GM18520 (cell line): ENCODE results near the gene PZP.
A peak's percentile ranks its signal among the peaks of the same experiment; 100 is the strongest.
"Not testable (repeated sequence)": the region's sequence is repeated elsewhere in the genome, so short reads cannot be mapped to it uniquely, and the experiment has no call there.

Experiments used
- ATAC-seq: cut with Tn5 transposase; IDR thresholded peaks from one replicate; pipeline ENCODE4 v1.9.1; 2021; ENCODE audit not compliant: unreplicated experiment

PZP gene

GRCh38 chr12:9208229-9208628 is at the start of gene PZP:
Gene PZP, minus strand, starts transcription at chr12:9208395. Its CDS starts 54 bp downstream, at chr12:9208341.
- no peak for ATAC-seq

GRCh38 chr12:9256758-9257405 is 48.7 kb upstream of the PZP start:
- ATAC-seq: no peak

DNA sequence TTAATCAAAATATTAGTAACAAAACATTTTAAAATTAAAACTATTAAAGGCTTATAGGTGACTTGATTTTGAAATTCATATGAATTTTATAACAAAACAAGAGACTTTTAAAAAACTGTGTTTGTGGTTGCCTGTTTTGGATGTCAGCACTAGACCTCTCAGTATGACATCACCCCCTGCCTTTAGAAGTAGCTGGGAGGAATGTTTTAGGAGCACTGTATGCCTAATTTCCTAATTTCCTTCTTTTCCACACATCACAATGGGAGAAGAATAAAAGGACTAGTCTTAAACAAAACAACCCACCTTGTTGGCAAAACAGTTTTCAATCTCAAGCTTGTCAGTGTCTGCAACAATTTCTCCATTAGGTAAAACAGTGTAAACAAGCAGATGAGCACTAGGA is 48.1 kb upstream of the PZP start:
- no peak for ATAC-seq

GRCh38 chr12:9255837-9256236 is 47.6 kb upstream of the PZP start:
- ATAC-seq: no peak

DNA sequence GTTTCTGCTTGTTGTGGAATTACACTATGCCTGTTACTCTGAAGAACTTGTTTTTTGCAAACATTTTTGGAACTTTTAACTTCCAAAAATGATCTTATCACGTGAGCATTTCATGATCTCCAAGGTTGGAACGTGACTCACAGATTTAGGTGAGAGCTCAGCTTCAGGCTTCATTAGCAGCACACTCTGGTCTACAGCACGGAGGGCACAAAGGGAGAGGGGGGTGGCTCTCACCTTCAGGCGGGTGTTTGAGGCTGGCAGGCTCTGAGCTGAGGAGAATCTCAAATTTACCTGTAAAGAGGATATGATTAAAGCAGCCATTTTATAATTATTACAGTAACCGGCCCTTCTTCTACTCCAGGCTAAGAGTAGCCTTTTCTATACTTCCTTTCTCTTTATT is 45.3 kb upstream of the PZP start:
- ATAC-seq: no peak

DNA sequence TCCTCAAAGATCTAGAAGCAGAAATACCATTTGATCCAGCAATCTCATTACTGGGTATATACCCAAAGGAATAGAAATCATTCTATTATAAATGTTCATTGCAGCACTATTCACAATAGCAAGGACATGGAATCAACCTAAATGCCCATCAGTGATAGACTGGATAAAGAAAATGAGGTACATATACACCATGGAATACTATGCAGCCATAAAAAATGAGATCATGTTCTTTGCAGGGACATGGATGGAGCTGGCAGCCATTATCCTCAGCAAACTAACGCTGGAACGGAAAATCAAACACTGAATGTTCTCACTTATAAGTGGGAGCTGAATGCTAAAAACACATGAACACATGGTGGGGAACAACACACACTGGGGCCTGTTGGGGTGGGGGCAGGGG is 44.6 kb upstream of the PZP start:
- not testable (repeated sequence) for ATAC-seq

GRCh38 chr12:9252256-9252655 is 44.1 kb upstream of the PZP start:
- ATAC-seq: no peak

- no peak for ATAC-seq
Measured at GRCh38 chr12:9248435-9248834, 40.2 kb upstream of the PZP start.

DNA sequence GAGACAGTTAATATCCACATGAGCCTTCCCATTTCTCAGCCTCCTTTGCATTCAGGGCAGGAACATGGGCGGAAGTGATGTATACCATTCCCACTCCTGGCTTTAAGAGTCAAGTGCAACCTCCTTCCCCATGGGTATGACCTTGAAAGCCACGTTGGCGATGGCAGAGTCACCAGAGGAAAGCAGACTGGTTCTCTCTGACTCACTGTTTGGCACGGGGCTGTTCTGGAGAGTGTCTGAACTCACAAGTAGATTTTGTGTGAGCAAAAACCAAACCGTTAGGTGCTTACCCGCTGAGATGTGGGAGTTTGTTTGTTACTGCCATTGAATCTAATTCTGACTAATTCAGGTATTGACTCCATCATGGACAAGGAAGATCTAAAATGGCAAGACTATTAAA is 36.7 kb upstream of the PZP start:
- ATAC-seq: peak; percentile 71

DNA sequence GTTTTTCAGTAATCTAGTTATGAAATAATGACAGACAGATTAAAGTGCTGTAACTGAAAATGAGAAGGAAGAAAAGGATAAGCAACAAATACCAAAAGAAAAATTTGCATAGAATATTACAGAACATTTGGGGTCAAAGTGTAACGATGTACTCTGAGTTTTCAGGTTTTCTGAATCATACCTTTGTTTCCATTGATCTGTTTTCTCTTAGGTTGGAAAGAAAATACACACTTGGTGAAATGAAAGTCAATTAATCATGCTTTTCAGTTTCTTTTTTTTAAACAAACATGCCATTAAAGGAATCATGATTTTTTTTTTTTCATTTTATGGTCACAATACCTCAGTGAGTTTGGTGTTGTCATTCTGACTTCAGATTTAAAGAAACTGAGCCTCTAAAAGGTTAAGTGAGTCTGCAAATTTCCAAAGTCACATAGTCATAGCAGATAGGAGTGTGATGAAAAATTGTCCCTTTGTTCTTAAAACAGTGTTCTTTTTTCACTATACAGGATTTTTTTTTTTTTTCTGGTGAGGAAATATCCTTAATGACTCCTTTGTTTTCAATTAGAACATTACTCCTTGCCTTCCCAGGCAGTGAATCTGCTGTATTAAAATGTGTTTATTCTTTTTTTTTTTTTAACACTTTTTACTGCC is 35.9 kb upstream of the PZP start:
- ATAC-seq: no peak

- no peak for ATAC-seq
Measured at GRCh38 chr12:9241301-9241700, 33.1 kb upstream of the PZP start.

- no peak for ATAC-seq
Measured at GRCh38 chr12:9240776-9241175, 32.6 kb upstream of the PZP start.

GRCh38 chr12:9240004-9240635 is 31.9 kb upstream of the PZP start:
- not testable (repeated sequence) for ATAC-seq

- no peak for ATAC-seq
Measured at GRCh38 chr12:9237286-9237685, 29.1 kb upstream of the PZP start.

DNA sequence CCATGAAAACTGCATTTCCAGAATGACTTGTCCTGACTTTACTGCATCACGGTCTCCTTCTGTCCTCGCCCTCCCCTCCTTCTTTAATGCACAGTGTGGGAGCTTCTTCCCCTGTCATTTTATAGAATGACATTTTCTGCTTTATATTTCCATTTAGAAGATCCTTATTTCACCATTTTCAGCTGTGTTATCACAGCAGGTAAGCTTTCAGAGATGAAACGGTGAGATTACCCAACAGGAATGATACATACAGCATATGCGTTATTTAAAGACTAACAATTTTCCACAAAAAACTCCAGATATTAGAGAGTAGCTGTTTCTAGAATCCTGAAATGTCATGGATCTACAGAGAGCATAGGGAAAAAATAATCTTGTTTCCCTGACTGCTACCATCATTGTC is 27.3 kb upstream of the PZP start:
- no peak for ATAC-seq

DNA sequence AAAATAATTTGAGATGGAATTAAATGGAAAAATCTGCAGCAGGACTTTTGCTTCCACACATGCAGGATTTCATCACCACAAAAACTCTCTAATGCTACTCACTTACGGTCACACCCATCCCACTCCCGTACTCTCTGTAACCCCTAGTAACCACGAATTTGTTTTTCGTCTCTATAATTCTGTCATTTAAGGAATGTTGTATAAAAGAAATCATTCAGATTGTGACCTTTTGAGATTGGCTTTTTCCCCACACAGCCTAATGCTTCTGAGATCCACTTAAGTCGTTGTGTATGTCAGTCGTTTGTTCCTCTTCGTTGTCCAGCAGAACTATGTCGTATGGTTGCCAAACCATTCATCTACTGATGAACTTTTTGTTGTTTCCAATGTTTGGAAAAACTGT is 19.8 kb upstream of the PZP start:
- ATAC-seq: no peak

GRCh38 chr12:9223830-9224229 is 15.6 kb upstream of the PZP start:
- ATAC-seq: no peak

DNA sequence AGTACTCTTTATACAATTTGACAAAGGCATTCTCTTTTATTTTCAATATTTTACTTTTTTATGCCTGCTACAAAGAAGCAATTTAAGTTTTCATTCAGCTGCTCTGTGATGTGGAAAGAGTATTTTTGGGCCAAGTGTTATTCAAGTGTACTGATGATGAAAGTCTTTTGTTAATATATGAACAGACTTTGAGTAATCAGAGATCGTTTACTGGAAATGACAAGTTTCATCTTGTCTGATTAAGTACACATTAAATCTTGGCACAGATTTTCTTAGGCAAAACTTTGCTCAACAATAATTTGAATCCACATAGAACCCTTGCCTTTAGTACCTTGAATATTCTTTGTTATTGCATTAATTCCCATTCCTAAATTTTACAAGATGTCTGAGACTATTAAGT is 13.3 kb upstream of the PZP start:
- no peak for ATAC-seq

DNA sequence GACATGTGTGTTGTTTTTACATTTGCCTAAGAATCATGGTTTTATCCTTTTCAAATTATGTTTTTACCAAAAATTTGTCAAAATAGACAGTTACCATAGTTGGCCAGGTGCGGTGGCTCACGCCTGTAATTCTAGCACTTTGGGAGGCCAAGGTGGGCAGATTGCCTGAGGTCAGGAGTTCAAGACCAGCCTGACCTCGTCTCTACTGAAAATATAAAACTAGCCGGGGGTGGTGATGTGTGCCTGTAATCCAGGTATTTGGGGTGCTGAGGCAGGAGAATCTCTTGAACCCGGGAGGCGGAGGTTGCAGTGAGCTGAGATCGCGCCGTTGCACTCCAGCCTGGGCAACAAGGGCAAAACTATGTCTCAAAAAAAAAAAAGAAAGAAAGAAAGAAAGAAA is 12.8 kb upstream of the PZP start:
- ATAC-seq: not testable (repeated sequence)

DNA sequence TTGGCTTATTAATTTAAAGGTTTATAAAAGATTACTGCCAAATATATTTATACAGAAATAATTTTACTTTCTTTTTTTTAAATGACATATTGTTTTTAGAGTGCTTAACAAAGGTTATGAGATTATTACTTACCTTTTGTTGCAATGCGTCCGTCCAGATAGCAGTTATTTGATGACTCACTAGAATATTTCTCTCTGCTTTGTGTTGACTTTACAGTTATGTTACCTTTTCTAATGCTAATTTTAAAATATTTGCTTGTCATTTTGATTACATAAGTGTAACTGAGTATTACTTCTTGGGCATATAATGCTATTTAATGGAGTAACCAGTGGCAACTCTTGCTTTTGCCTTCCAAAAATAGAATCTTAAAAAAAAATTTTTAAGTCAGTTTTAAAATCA is 6.3 kb upstream of the PZP start:
- no peak for ATAC-seq

DNA sequence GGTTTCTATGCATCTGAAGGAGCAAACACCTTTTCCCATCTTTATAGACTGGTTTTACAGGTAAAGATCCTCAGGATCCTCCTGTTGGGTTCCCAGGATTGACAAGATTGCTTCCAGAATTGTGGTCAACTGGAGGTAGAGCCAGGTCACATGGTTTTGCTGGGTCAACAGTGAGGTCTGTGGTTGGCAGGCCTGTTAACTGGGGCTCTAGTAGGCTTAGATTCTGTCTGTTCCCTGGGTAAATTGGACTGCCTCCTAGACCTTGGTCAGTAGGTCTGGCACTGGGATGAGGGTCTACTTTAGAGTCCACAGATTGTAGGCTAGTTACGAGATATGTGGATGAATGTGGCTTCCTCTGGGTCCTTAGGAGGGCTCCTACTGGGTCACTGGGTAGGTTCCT is 3.5 kb upstream of the PZP start:
- no peak for ATAC-seq

GRCh38 chr12:9204380-9204779 is 3.8 kb downstream of the PZP start:
- ATAC-seq: no peak

DNA sequence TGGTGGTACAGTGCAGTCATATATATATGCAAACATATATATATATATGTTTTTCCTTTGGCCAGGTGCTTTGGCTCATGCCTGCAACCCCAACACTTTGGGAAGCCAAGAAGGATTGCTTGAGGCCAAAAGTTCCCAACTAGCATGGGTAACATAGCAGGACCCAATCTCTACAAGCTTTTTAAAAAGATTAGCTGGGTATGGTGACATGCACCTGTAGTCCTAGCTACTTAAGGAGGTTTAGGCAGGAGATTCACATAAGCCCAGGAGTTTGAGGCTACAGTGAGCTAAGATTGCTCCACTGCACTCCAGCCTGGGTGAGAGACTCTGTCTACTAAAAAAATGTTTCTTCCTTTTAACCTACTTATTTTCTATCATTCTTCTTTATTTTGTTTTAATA is 10.2 kb downstream of the PZP start:
- no peak for ATAC-seq
